GM23248 (cell line): Measurements from ENCODE around the gene CHST11. TPM values are rescaled to one million over a fixed set of nuclear protein-coding genes. Genes with fewer than 3 reads are reported as not detected.

ENCODE experiments used
- DNase-seq: peaks from one replicate; pipeline ENCODE4 v3.0.0-alpha.2; 2015
- H2AFZ ChIP-seq: fragments of 200-600 bp; sonication (generic); 2 replicates; pipeline ENCODE4 v1.6.1; 2016; ENCODE audit warnings: antibody characterized with exemption
- H3F3A ChIP-seq: fragments of 200-600 bp; sonication (generic); 2 replicates; pipeline ENCODE4 v1.6.1; 2016; ENCODE audit warnings: mild to moderate bottlenecking, antibody characterized with exemption, mixed run types; ENCODE audit not compliant: insufficient read depth
- H3K27ac ChIP-seq: fragments of 200-600 bp; sonication (generic); 2 replicates; pipeline ENCODE4 v1.5.1; 2016; ENCODE audit warnings: mild to moderate bottlenecking
- H3K27me3 ChIP-seq: fragments of 200-600 bp; sonication (generic); replicated peaks from 2 replicates; pipeline ENCODE4 v1.6.1; 2016; ENCODE audit warnings: mild to moderate bottlenecking; ENCODE audit not compliant: insufficient read depth
- H3K36me3 ChIP-seq: fragments of 200-600 bp; sonication (generic); 2 replicates; pipeline ENCODE4 v1.6.1; 2016; ENCODE audit warnings: low read depth, mild to moderate bottlenecking
- H3K4me1 ChIP-seq: fragments of 200-600 bp; sonication (generic); 2 replicates; pipeline ENCODE4 v1.6.1; 2016; ENCODE audit warnings: mild to moderate bottlenecking; ENCODE audit not compliant: insufficient read depth
- H3K4me2 ChIP-seq: fragments of 200-600 bp; sonication (generic); one replicate; pipeline ENCODE4 v1.6.1; 2016; ENCODE audit warnings: mild to moderate bottlenecking; ENCODE audit not compliant: unreplicated experiment
- H3K4me3 ChIP-seq: fragments of 200-600 bp; sonication (generic); 2 replicates; pipeline ENCODE4 v1.5.1; 2016; ENCODE audit warnings: mild to moderate bottlenecking
- H3K79me2 ChIP-seq: fragments of 200-600 bp; sonication (generic); 2 replicates; pipeline ENCODE4 v1.6.1; 2016; ENCODE audit warnings: mild to moderate bottlenecking; ENCODE audit not compliant: insufficient read depth
- H3K9ac ChIP-seq: fragments of 200-600 bp; sonication (generic); 2 replicates; pipeline ENCODE4 v1.6.1; 2016; ENCODE audit warnings: mild to moderate bottlenecking
- H3K9me2 ChIP-seq: fragments of 200-600 bp; sonication (generic); 2 replicates; pipeline ENCODE4 v1.6.1; 2016; ENCODE audit warnings: mixed run types, mild to moderate bottlenecking, moderate library complexity; ENCODE audit not compliant: insufficient read depth
- H3K9me3 ChIP-seq: fragments of 200-600 bp; sonication (generic); one replicate; pipeline ENCODE4 v1.6.1; 2017; ENCODE audit warnings: low read depth
- H4K20me1 ChIP-seq: fragments of 200-600 bp; sonication (generic); 2 replicates; pipeline ENCODE4 v1.6.0; 2016; ENCODE audit not compliant: insufficient read depth
- EZH2 ChIP-seq: fragments of 200-600 bp; sonication (generic); IDR thresholded peaks from 2 replicates; pipeline ENCODE4 v1.6.1; 2018; ENCODE audit warnings: antibody characterized with exemption, mild to moderate bottlenecking; ENCODE audit not compliant: insufficient read depth, poor library complexity, severe bottlenecking
- EZH2phosphoT487 ChIP-seq: fragments of 200-600 bp; sonication (generic); IDR thresholded peaks from 2 replicates; pipeline ENCODE4 v1.6.1; 2018; ENCODE audit warnings: antibody characterized with exemption, moderate library complexity, mild to moderate bottlenecking, low read depth; ENCODE audit not compliant: insufficient read depth
- WGBS, 2 experiments: methylation state at CpG; one replicate each; pipeline ENCODE4 v1.1.6; 2015 to 2017; ENCODE audit warnings: low lambda C conversion rate in 2 of 2, low coverage in 1 of 2; ENCODE audit errors: missing lambda C conversion rate in 2 of 2; 5-methylcytosine and 5-hydroxymethylcytosine counted together
- in situ Hi-C: fragments of 300-500 bp; cut with MboI; formaldehyde crosslinking; loops from 2 replicates; pipeline ENCODE4 v1.15.0; 2020
- polyA plus RNA-seq: library from polyadenylated mRNA; unstranded; fragments of >200 nt; fragmentation: Nextera tagmentation; extraction: Ambion mirVana; gene quantifications from 2 replicates; pipeline ENCODE4 v1.2.1, GENCODE V29; 2016
- total RNA-seq: library from RNA; depleted of rRNA; stranded (reverse); fragments of >200 nt; shearing (Covaris generic); gene quantifications from 2 replicates; pipeline ENCODE4 v1.2.3, GENCODE V29; 2014

The CHST11 gene
- total and polyA plus RNA-seq, 2 experiments from 2014 or later = 3.7 to 5.4 TPM

DNA sequence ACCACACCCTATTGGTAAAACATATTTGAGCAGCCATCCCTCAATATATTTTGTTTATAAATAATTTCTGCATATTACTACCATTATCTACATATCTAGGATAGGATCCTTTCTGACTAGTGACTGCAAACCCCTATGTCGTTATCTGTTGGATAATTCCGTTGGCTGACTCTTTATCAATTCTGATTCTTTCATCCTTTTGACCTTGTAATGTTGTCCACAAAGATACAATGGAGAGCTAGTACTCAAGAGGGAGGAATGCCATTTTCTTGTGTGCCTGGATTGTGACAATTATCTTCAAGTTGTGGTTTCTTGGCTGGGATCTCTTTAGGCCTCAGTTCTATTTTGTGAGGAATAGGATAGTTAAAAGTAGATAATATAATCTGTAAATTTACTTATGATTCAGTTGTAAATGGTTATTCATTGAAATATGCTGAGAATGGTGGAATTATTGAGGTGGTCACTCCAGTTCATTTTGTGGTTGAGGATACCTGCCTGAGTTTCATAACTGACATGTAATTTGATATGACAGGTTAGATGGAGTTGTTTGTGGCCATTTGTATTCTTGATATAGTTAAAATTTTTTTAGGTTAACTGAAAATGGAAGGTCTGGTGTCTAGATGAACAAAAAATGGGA lies 10.1 kb downstream of the CHST11 start:
- H3K36me3 ChIP-seq = no peaks in the 10 kb centered on the region
- H2AFZ ChIP-seq = no peak overlapping the region
- H3K9ac ChIP-seq = no peak overlapping the region
- H3K4me2 ChIP-seq = no peak overlapping the region
- no peaks in the 10 kb centered on the region for H3K27me3 ChIP-seq
- 97 to 100% methylated on average over 2 of the region's 2 CpGs for WGBS, 2 experiments
- in situ Hi-C loops = no loop called here
- peaks cover 63% of the 10 kb centered on the region for H3K79me2 ChIP-seq
- no peaks in the 10 kb centered on the region for H3K9me3 ChIP-seq
- H4K20me1 ChIP-seq = no peaks in the 10 kb centered on the region
- no peak overlapping the region for H3K4me3 ChIP-seq
- no peaks in the 10 kb centered on the region for H3K9me2 ChIP-seq
- no peaks in the 10 kb centered on the region for H3F3A ChIP-seq
- TF ChIP-seq EZH2phosphoT487 (no peak), EZH2 (no peak)
- H3K27ac ChIP-seq = no peak overlapping the region
- DNase-seq = no peak
- H3K4me1 ChIP-seq = peaks cover 6% of the 10 kb centered on the region; the same call in 1 of the 2 replicates

DNA sequence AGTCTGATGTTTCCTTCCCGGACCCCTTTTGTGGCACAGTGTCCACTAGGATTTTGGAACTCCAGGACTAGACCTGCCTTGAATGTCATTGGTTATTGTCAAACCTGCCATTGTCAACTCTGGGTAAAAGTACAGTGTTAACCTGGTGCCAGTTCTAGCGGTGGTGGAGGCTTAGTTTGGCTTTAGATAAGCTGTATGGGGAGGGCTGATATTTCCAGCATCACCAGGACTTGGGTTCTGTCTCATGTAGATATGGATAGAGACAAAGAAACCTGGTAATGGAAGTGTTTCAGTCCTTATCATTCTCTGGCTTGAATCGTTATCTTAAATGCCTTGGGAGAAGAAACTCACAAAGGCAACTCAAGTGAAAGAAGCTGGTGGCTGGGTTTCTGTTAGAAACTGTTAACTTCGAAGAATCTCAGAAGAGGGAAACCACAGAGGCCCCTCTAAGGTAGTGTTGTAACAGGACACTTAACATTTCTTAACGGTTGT lies 10.6 kb downstream of the CHST11 start:
- no peaks in the 10 kb centered on the region for H4K20me1 ChIP-seq
- peaks cover 58% of the 10 kb centered on the region for H3K79me2 ChIP-seq
- in situ Hi-C loops = no loop called here

DNA sequence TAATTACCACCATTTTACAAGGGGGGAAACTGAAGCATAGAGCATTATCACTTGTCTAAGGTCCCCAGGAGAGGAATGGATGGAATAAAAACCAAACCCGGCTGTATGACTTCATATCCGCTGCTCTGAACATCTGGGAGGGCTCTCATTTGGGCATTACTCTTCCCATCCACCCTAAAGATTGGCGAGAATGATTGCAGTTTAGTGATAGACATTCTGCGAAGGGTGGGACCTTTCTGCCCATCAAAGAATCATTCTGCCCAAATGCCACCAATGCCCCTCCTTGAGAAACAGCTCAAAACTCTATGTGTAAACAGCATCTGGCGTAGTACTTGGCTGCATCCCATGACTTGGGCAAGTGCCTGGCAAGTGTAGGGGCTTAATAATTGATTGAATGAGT lies 11.6 kb downstream of the CHST11 start:
- in situ Hi-C loops = no loop called here
- Histone ChIP-seq H3K4me1 (no peaks in the 10 kb centered on the region), H2AFZ (no peak overlapping the region), H3K4me3 (no peak overlapping the region), H3K9ac (no peak overlapping the region), H4K20me1 (no peaks in the 10 kb centered on the region), H3K9me2 (no peaks in the 10 kb centered on the region), H3K36me3 (no peaks in the 10 kb centered on the region), H3K79me2 (peaks cover 48% of the 10 kb centered on the region), H3K4me2 (no peak overlapping the region), H3F3A (no peaks in the 10 kb centered on the region), H3K27ac (no peak overlapping the region), H3K27me3 (no peaks in the 10 kb centered on the region), H3K9me3 (no peaks in the 10 kb centered on the region)
- 87 to 93% methylated on average over 5 of the region's 5 CpGs for WGBS, 2 experiments
- TF ChIP-seq EZH2 = no peak
- TF ChIP-seq EZH2phosphoT487 = no peak
- no peak for DNase-seq

More for the DNA sequence above, 10.6 kb downstream of the CHST11 start:
- Histone ChIP-seq H2AFZ (no peak overlapping the region), H3K9me2 (no peaks in the 10 kb centered on the region), H3K27me3 (no peaks in the 10 kb centered on the region), H3K4me1 (peaks cover 6% of the 10 kb centered on the region; the same call in 1 of the 2 replicates), H3K9ac (no peak overlapping the region), H3K4me3 (no peak overlapping the region), H3F3A (no peaks in the 10 kb centered on the region), H3K4me2 (no peak overlapping the region), H3K36me3 (no peaks in the 10 kb centered on the region), H3K9me3 (no peaks in the 10 kb centered on the region), H3K27ac (no peak overlapping the region)
- TF ChIP-seq EZH2 (no peak), EZH2phosphoT487 (no peak)
- no peak for DNase-seq
- WGBS, 2 experiments = 76 to 83% methylated on average over 5 of the region's 5 CpGs

DNA sequence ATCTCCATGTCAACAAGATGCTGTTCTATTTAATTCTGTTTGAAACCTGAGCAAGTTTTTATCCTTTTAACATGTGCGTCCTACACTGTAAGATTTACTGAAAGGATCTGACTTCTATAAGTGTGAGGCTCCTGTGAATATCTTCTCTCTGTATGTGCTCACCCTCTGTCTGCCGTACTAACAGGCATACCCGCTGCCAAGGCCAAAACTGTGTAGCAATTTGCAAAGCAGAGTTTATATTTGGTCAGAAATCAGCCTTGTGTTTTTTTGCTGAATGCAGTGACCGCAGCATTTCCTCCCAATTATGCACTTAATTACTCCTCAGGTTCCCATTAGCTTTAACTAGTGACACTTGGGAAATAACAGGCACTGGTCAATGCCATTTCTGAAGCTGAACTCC lies 12.3 kb downstream of the CHST11 start:
- TF ChIP-seq EZH2phosphoT487 = no peak
- TF ChIP-seq EZH2 = no peak
- Histone ChIP-seq H3F3A (no peaks in the 10 kb centered on the region), H3K4me2 (no peak overlapping the region), H3K4me1 (no peaks in the 10 kb centered on the region), H3K9ac (no peak overlapping the region), H3K79me2 (peaks cover 41% of the 10 kb centered on the region), H3K27me3 (no peaks in the 10 kb centered on the region), H3K9me3 (no peaks in the 10 kb centered on the region), H3K9me2 (no peaks in the 10 kb centered on the region), H3K4me3 (no peak overlapping the region), H3K36me3 (no peaks in the 10 kb centered on the region), H4K20me1 (no peaks in the 10 kb centered on the region), H2AFZ (no peak overlapping the region), H3K27ac (no peak overlapping the region)
- in situ Hi-C loops = no loop called here
- WGBS, 2 experiments = 91 to 93% methylated on average over 4 of the region's 4 CpGs
- no peak for DNase-seq

DNA sequence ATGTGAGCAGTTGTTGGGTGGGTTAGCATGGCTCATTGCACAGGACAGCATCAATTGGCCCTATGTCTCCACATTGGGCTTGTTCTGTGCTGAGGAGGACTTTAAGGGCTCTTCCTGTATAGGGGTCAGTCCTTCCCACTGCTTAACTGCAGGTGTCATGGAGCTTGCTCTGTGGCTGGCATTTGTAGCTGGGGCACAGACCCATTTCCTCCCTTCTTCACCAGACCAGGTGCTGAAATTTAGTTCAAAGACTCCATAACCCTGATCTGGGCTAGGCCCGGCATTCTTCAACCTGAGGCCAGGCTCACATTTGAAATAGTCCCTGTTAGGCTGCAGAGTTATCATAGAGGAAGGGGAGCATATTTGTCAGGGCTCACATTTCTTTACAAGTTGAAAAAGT lies 12.8 kb downstream of the CHST11 start:
- Histone ChIP-seq H3K36me3 (no peaks in the 10 kb centered on the region), H3K4me1 (no peaks in the 10 kb centered on the region), H4K20me1 (no peaks in the 10 kb centered on the region), H3K27ac (no peak overlapping the region), H3K4me2 (no peak overlapping the region), H3K4me3 (no peak overlapping the region), H2AFZ (no peak overlapping the region), H3K9ac (no peak overlapping the region), H3F3A (no peaks in the 10 kb centered on the region), H3K9me3 (no peaks in the 10 kb centered on the region), H3K79me2 (peaks cover 37% of the 10 kb centered on the region), H3K27me3 (no peaks in the 10 kb centered on the region), H3K9me2 (no peaks in the 10 kb centered on the region)
- in situ Hi-C loops = no loop called here
- 100% methylated on average over 1 of the region's 1 CpG for WGBS, 2 experiments
- DNase-seq = no peak
- TF ChIP-seq EZH2 = no peak
- TF ChIP-seq EZH2phosphoT487 = no peak
